ENCODE measurements around the gene ENG.

DNA sequence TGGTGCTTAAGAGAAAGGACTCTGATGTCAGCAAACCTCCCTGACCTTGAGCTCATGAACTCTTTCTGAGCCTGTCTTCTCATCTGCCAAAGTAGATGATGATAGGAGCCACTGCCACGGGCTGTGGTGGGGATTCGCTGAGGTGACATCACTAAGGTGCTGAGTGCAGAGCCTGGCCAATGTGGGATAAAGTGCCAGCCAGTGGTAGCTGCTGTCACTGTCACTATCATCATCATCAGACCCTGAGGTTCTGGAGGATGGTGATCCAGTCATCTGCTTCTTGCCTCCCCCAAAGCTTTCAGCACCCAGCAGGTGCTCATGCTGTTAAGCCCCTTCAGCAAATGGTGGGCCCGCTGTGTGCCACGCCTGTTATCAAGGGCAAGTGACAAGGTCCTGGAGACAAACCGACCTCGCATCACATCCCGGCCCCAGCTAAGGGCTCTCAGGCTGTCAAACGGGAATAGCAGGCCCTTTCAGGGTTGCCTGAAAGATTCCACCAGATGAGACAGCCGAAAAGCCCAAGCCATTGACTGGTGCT is 45.4 kb downstream of the ENG start:
- TF ChIP-seq, protein P1, sequence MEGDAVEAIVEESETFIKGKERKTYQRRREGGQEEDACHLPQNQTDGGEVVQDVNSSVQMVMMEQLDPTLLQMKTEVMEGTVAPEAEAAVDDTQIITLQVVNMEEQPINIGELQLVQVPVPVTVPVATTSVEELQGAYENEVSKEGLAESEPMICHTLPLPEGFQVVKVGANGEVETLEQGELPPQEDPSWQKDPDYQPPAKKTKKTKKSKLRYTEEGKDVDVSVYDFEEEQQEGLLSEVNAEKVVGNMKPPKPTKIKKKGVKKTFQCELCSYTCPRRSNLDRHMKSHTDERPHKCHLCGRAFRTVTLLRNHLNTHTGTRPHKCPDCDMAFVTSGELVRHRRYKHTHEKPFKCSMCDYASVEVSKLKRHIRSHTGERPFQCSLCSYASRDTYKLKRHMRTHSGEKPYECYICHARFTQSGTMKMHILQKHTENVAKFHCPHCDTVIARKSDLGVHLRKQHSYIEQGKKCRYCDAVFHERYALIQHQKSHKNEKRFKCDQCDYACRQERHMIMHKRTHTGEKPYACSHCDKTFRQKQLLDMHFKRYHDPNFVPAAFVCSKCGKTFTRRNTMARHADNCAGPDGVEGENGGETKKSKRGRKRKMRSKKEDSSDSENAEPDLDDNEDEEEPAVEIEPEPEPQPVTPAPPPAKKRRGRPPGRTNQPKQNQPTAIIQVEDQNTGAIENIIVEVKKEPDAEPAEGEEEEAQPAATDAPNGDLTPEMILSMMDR (IDR thresholded peaks at IDR 0.05 in 8 of 11, conservative IDR thresholded peaks at IDR 0.05 in 3 of 11) = no peak
- TF ChIP-seq POLR2AphosphoS5 (IDR thresholded peaks at IDR 0.05) = no peak
